ENCODE measurements around the gene ZNF850.

Gene ZNF850

DNA sequence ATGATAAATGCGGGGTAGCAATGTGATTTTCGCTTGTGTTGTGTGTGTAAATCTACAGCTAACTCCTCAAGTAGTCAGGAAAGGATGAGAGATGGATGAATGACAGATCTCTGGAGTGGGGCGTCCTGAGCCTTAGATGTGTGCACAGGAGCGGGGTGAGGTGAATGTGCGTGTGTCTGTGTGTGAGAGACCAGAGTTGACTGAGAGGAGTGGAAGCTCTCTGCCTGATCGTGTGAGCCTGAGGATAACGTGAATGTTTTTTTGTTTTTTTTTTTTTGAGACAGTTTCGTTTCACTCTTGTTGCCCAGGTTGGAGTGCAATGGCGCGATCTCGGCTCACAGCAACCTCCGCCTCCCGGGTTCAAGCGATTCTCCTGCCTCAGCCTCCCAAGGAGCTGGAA lies 106.8 kb downstream of the ZNF850 start:
- peak overlapping the region; percentile 62 for H3K4me2 ChIP-seq (ENCODE audit: low read length)
- no peaks in the 10 kb centered on the region for H3K4me1 ChIP-seq
- H3K79me2 ChIP-seq = no peaks in the 10 kb centered on the region
- no peaks in the 10 kb centered on the region for H3K36me3 ChIP-seq (ENCODE audit: control insufficient read depth, insufficient read depth, low read length)
- H3K27me3 ChIP-seq (ENCODE audit: control insufficient read depth, insufficient read depth, low read length) = no peaks in the 10 kb centered on the region
- H3K9ac ChIP-seq = no peak overlapping the region
- no peak overlapping the region for H3K27ac ChIP-seq
- H2AFZ ChIP-seq = no peak overlapping the region
- H3K4me3 ChIP-seq (ENCODE audit: low read depth, low read length) = peak overlapping the region; percentile 99
- TF ChIP-seq CTCF (IDR thresholded peaks at IDR 0.05) = no peak
- H3K9me3 ChIP-seq (ENCODE audit: control insufficient read depth, low read length) = no peaks in the 10 kb centered on the region
